Tongue (tissue), 2 donors: ENCODE data around the gene MIA2. TPM values are rescaled to one million over a fixed set of nuclear protein-coding genes. Genes with fewer than 3 reads are reported as not detected.

Source experiments
- DNase-seq: peaks from one replicate; pipeline ENCODE4 v3.0.0-alpha.2; 2015
- total RNA-seq: library from RNA; depleted of rRNA; stranded (reverse); fragments of >200 nt; gene quantifications from one replicate; pipeline ENCODE4 v1.2.3, GENCODE V29; 2014

MIA2 gene
- total RNA-seq, 1 donor from 2014 or later: 46.9 TPM

DNA sequence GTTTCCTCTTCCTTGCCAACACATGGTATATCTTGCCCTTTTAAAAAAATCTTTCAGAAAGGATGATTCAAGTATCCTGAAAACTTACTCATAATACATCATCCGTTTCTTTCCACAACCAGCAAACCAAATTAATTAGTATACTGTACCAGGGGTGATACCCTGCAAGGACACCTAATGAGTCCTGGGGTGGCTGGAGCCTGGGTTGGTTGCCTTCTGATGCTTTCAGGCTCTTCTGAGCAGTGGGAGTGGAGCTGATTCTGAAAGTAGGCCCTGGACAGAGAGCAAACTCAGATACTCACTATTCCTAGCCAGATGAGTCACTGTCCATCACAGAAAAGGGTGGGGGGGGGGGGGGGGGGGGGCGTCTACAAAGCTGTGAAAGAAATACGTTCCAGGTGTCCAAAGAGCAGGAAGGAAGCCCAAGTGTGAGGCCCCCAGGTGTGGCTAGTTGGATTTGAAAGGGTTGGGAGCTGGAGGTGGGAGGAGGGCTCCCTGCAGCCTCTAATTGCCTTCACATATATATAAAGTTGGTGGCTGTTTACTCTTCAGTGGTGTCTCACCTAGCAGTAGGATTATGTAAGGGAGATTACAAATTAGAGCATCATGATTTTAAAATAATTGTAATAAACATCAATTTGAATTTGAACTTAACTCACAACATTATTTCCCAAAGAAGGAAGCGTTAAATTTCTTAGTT lies 162.0 kb downstream of the MIA2 start:
- no peak for DNase-seq

DNA sequence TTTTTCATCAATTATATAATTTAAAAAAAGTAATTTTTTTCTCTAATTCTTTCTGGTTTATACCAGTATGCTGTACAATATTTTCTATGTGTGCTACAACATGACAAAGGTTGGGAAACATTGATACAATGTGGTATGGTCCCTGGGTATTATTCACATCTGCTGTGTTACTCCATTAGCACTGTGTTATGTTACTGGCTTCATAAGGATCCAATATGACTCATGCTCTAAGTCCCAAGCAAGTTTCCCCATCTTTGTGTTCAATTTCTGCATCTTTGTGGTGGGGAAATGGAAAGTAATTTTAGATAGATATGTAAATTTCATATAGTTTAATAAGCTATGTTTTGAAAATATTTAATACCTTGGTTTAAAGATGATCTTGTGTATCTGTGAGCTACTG lies 162.7 kb downstream of the MIA2 start:
- DNase-seq: no peak

DNA sequence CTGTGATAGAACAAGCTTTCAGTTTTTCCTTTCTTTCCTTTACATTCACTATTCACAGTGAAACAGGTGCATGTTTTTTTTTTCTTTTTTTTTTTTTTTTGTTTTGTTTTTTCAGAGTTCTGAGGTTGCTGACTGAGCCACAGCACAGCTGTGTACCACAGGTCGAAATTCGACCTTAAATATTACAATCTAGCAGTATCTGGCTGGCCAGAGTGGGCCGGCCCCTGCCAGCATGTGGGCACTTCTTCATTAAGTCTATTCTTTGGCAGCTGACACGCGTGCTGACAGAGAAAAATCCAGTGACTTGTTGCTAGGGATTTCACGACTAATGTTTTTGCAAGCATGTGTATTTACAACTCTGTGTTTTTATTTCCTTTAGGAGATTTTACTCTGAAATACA lies 164.7 kb downstream of the MIA2 start:
- DNase-seq: no peak

DNA sequence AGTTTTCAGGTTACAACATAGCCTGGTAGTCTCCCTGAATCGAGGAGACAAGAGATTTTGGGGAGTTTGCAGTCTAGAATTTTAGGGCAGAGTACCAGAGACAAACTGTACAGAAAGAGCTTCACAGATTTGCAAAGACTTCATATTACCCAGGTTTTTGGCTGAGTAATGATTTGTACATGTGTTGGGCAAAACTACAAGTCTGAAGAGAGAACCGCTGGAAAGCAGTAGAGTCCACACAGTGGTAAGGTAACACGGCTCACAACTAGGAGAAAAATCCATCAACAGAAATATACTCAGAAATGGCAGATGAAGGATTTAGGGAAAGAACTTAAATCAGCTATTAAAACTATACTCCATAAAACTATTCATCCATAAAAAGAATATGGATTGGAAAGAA lies 172.8 kb downstream of the MIA2 start:
- DNase-seq: no peak

DNA sequence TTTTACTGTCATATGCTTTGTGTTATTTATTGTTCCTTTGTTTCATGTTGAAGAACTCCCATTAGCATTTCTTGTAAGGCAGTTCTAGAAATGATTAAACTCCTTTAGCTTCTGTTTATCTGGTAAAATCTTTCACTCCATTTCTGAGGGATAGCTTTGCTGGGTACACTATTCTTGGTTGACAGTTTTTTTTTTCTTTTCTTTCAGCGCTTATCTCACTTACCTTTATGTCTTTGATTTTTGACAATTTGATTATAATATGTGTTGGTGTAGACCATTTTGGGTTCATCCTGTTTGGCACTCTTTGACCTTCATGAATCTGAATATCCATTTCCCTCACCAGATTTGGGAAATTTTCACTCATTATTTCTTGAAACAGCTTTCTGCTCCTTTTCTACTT lies 182.4 kb downstream of the MIA2 start:
- no peak for DNase-seq

DNA sequence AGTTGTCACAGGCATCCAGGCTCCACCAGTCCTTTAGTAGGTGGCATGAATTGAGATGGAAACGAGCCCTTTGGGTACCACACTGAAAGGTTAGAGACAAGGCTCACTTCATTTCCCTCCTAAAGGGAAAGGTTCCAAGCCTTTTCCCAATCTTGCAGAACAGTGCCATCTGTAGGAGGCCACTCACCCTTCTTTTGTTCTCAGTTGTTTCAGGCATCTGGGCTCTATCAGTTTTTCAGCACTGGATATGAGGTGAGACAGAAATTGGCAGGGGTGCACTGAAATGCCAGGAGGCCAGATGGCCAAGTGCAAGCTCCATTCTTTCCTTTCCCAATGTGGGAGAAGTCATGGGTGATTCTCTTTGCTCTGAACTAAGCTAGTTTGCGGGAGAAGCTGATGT lies 183.3 kb downstream of the MIA2 start:
- no peak for DNase-seq

DNA sequence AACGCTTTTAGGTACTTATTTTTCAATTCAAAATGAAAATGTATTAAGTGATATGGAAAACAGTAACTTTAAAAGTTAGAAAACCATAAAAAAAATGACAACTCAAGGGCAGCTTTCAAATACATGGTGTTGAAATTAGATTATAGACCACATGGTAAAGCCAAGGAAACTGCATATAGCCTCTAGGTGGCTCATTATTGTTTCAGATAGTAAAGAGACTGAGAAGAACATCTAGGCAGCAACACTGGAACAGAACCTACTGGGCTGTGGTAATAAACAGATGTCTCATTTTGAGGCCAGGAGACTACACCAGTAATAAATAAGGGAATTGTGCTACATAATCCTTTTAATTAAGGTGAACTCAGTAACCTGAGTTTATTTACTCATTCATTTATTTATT lies 185.6 kb downstream of the MIA2 start:
- no peak for DNase-seq

DNA sequence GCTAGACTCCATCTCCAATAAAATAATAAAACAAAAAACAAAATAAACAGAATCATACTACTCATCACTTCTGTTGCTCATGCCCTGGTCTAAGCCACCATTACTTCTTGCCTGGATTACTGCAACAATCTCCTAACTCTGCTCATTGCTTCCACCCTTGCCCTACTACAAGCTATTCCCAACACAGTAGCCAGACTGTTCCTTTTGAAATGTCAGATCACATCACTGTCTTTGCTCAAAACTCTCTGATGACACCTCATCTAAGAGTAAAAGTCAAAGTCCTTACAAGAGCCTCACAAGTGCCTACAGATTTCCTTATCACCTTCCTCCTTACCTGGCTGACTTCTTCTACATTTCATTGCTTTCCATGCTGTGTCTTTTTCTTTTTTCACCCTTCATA lies 188.5 kb downstream of the MIA2 start:
- no peak for DNase-seq

DNA sequence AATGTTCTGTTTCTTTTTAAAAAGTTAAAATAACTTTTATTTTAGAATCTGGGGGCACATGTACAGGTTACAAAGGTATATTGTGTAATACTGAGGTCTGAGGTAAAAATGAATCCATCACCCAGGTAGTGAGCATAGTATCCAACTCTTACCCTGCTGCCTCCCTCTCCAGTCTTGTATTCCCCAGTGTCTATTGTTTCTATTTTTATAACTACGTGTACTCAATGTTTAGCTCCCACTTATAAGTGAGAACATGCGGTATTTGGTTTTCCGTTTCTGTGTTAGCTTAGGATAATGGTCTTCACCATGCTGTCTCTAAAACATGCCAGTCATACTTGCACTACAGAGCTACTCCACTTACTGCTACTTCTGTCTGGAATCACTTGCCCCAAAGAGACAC lies 190.1 kb downstream of the MIA2 start:
- DNase-seq: no peak

DNA sequence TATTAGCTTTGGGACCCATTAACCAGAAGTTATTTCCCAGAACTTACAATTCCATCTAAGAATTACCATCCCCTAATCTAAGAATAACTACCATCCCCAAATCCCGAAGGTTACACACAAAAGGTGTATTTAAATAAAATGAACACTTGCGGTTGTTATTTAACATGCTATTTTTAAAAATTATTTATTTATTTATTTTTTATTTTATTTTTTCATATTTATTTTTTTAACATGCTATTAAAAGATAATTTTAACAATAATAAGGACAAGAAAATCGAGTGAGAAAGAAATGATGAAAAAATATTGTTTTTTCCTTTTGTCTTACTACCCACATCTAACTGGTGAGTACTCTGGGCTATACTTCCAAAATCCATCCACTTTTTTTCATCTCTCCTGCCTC lies 192.2 kb downstream of the MIA2 start:
- no peak for DNase-seq

DNA sequence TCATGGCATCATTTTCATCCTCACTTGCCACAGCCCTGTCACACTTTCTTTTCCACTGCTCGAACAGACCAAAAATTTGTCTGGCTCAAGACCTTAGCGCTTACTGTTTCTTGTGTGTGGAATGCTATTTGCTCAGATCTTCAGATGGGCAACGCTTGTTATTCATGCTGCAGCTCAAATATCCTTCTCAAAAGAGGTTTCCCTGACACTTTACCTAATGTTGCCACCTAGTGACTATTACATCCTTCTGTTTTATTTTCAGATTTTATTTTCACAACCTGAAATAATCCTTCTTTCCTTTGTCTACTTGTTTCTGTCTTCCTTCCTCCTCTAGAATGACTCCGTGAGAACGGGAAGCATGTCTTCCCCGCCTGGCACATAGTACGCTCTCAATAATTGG lies 192.9 kb downstream of the MIA2 start:
- DNase-seq: peak; percentile 50

DNA sequence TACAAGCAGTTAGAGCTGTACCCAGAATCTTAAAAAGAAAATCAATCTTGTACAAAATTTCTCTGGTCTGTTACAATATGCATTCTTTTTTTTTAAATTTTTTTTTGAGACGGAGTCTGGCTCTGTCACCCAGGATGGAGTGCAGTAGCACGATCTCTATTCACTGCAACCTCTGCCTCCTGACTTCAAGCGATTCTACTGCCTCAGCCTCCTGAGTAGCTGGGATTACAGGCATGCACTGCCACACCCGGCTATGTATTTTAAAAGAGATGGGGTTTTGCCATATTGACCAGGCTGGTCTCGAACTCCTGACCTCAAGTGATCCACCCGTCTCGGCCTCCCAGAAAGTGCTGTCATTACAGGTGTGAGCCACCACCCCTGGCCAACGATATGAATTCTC lies 194.4 kb downstream of the MIA2 start:
- DNase-seq: no peak

DNA sequence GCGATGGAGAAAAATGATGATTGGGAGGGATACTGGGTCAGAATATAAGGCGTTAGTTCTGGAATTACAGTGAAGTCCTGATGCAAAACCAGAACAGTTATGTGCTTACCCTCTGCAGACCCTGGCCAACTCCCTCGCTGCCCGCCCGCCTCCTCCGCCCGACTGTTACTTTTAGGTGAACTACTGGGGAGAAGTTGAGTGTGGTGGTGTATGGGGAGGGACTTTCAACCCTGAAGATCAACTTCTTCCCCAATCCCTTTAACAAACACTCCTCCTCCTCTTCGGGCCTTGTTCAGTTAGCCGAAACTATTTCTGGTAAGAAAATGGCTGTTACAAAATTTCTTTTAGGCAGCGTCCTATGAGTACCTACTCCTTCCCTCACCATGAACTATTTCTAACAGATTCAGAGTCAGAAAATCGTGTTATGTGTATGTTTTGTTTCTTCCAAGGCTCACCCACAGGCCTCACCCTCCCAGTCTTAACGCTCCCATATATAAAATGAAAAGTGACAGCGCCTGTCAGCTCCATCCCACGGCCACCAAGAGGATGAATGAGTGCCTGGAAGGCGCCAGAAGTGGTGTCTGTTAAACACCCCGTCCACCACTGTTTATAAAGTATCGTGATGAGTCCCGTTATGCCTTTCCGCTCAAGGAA lies 197.2 kb downstream of the MIA2 start:
- peak; percentile 27 for DNase-seq

DNA sequence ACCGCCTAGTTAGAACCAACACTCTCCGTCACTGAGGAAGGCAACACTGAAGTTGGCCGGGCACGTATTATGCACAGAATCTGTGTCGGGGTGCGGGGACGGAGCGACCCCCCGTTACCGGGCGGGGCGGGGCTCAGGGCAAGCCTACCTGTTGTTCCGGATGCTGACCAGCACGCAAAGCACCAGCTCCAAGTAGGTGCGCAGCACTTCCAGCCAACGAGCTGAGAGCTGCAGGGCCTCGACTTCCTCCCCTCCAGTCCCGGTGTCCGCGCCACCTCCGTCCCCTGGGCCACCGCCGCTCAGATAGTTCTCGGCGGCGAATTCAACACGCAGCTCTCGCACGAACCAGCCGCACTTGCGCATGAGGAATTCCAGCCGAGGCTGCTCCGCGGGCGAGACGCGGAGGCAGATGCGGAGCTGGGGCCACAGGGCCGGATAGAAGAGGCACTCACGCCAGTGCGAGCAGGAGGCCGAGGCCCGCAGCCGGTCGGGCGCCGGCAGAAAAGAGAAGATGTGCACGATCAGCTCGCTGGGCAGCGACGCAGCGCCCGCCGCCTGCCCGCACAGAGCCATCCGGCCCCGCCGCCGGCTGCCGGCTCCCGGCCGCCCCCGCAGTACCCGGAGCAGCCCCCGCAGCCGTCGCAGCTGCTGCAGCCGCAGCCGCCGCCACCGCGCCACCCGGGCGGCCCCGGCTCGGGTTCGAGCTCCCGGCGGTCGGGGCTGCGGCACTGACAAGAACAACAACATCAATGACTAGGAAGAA lies 197.9 kb downstream of the MIA2 start:
- peak; percentile 68 for DNase-seq

DNA sequence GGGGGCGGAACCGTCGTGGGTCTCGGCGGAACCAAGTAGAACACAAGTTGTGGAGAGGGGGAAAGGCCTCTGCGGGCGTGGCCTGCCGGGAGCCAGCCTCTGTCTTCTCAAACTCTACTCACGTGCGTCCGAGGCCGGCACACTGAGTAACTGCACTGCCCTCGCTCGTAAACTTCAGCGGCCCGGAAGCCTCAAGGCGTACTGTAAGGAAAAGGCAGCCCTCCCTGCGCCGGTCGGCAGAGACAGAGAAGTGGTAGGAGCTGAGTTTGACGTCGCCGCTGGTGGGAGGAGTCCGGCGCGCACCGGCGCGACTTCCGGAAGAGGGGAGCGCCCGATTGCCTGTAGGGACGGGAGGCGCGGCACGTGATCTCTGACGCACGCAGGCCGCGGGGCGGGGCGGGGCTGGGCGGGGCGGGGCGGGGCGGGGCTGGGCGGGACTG lies 198.5 kb downstream of the MIA2 start, which contains the start of gene FBXO33:
Gene FBXO33, minus strand, starts transcription at position 255 of the 440 bp plus-strand sequence. CDS start 271 bp downstream, outside the sequence.
- DNase-seq: peak; percentile 98

DNA sequence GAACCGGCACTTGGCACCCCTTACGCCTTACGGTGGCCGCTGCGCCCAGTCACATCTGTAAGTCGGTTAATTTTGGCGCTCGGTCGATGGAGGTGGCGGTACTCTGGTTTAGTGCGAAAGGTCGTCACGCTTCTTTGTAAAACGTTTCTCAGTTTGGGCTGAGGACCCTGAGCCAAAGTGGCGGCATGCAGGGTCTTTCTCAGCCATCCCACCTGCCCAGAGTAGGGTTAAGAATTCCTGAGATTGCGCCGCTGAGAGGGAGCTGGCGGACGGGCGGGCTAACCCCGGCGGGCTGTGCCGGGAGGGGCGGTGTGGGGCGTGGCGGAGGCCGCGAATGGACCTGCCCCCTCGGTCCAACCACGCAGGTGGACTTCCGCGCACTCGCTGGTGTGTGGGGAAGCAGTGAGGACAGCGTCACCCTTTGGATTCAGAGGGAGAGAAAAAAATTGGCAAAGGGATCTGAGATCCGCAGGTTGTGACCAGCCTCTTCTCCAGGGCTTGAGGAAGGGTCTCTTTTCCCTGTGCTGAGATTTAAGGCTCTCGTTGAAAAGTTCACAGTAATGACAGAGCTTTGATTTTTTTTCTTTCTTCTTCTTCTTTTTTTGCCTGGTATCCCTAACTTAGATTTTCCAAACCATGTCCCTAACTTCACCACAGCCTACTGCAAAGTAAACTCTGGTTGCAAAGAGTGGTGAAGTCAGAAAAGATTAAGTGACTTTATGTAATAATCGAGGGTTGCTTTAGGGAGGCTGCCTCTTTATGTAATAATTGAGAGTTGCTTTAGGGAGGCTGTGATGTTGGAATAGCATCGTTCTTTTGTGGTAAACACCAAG lies 199.1 kb downstream of the MIA2 start:
- peak; percentile 94 for DNase-seq

DNA sequence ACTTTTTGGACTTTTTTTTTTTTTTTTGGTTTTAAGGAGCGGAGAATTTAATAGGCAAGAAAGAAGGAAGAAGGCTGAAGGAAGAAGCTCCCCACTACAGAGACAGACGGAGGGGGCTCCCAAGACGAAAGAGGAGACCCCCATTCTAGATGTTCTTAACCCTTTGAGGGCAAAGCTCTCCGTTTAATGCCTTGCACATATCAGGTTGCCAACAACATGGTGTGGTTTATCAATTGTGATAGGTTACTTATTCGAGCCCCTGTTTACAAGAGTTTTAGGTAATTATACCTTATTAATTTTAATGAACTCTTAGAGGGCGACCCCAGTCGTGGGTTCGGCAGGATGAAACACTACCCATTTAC lies 199.7 kb downstream of the MIA2 start:
- DNase-seq: peak; percentile 5

DNA sequence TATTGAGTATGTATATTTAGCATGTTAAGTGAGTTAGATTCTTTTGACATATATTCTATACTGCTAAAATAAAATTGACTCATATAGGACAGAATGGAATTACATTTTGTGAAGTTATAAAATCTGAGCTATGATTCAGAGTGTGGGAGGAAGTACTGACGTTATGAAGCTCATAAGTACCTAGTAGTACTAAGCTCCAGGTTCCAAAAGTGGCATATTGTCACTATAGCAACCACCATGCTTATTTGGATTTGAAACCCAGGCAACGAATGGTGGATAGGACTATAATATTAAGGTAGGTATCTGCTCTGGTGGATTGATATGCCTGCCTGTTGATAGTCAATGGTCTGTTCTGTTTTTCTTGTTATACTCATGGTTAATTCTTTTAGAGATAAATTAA lies 200.7 kb downstream of the MIA2 start:
- DNase-seq: no peak

DNA sequence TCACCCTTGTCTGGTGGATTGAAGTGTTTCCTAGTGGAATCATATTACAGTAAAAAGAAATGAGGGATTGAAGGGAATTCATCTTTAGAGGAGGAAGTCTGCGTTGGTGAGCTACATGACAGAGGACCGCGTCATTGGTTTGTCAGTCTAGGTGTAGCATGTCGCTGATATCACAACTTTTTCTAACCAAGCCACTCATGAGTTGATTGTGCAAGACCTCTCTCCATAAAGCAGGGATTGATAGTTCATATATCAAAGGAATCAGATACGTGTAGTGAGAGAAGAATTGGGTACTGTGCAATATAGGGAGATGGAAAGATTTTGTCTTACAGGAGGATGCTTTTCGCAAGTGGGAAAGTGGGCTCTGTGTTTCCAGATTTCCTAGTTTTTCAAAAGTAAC lies 201.5 kb downstream of the MIA2 start:
- DNase-seq: no peak
